Non-pigmented ciliary epithelial cell (primary cell): ENCODE data around the gene TLR7.

Experiments used
- DNase-seq: peaks from one replicate; pipeline ENCODE4 v3.0.0-alpha.2; 2010; ENCODE audit warnings: low read depth

The TLR7 gene

GRCh38 chrX:12891171-12891570, 24.3 kb downstream of the TLR7 start:
- no peak for DNase-seq

GRCh38 chrX:12891915-12892506, 25.1 kb downstream of the TLR7 start:
- DNase-seq: no peak

- DNase-seq: no peak
Measured at GRCh38 chrX:12892716-12893115, 25.8 kb downstream of the TLR7 start.

GRCh38 chrX:12894074-12895030, 27.5 kb downstream of the TLR7 start:
- DNase-seq: no peak

- no peak for DNase-seq
Measured at GRCh38 chrX:12895866-12896265, 29.0 kb downstream of the TLR7 start.

GRCh38 chrX:12896935-12897334, 30.1 kb downstream of the TLR7 start:
- DNase-seq: no peak

- DNase-seq: no peak
Measured at GRCh38 chrX:12898073-12898472, 31.2 kb downstream of the TLR7 start.

GRCh38 chrX:12899506-12899905, 32.6 kb downstream of the TLR7 start:
- no peak for DNase-seq

- DNase-seq: no peak
Measured at GRCh38 chrX:12901486-12901885, 34.6 kb downstream of the TLR7 start.

- no peak for DNase-seq
Measured at GRCh38 chrX:12903646-12904045, 36.8 kb downstream of the TLR7 start.

- no peak for DNase-seq
Measured at GRCh38 chrX:12906046-12906761, 39.3 kb downstream of the TLR7 start, which contains the start of gene TLR8. Gene TLR8, plus strand, starts transcription at chrX:12906620. Its CDS starts 87 bp downstream, at chrX:12906707.

GRCh38 chrX:12910423-12911121, 43.7 kb downstream of the TLR7 start:
- no peak for DNase-seq

- no peak for DNase-seq
Measured at GRCh38 chrX:12911122-12911470, 44.2 kb downstream of the TLR7 start.

- no peak for DNase-seq
Measured at GRCh38 chrX:12912791-12913482, 46.1 kb downstream of the TLR7 start.

- DNase-seq: no peak
Measured at GRCh38 chrX:12917753-12918152, 50.9 kb downstream of the TLR7 start.

- DNase-seq: no peak
Measured at GRCh38 chrX:12919051-12919450, 52.2 kb downstream of the TLR7 start.

GRCh38 chrX:12919620-12920019, 52.7 kb downstream of the TLR7 start:
- DNase-seq: no peak

- no peak for DNase-seq
Measured at GRCh38 chrX:12920990-12921389, 54.1 kb downstream of the TLR7 start.

GRCh38 chrX:12921886-12922598, 55.2 kb downstream of the TLR7 start:
- no peak for DNase-seq

GRCh38 chrX:12922599-12922919, 55.7 kb downstream of the TLR7 start:
- DNase-seq: no peak

GRCh38 chrX:12929701-12930100, 62.8 kb downstream of the TLR7 start:
- no peak for DNase-seq
